Endothelial cell of umbilical vein (primary cell): ENCODE measurements around the gene ATP6V0D1. TPM values are rescaled to one million over a fixed set of nuclear protein-coding genes. Genes with fewer than 3 reads are reported as not detected.

Experiments used
- BruUV-seq: library from RNA; stranded (reverse); fragments of 400-500 nt; replicated peaks from 2 replicates; lab custom pipeline; 2021; lab: Mats Ljungman, UMichigan
- CTCF ChIA-PET: fragments of 300-600, 350-600 bp; sonication (Branson Sonifier 250); formaldehyde crosslinking; loops from one replicate; lab custom pipeline; 2021; ENCODE audit warnings: antibody characterized with exemption, inconsistent platforms; lab: Charles Lee
- POLR2A ChIA-PET: fragments of 300-600, 350-600 bp; sonication (Branson Sonifier 250); formaldehyde crosslinking; loops from one replicate; lab custom pipeline; 2021; ENCODE audit warnings: antibody characterized with exemption, inconsistent platforms; lab: Charles Lee
- DNase-seq: peaks from one replicate; pipeline ENCODE4 v3.0.0-alpha.2; 2011; ENCODE audit warnings: low read depth, low spot score
- FAIRE-seq: peaks from 2 replicates; lab custom pipeline; 2011; peaks lifted over from hg19 to GRCh38; lab: Jason Lieb, UNC
- H2AFZ ChIP-seq: 2 replicates; pipeline ENCODE4 v1.6.0; 2012; ENCODE audit warnings: low read depth, low read length, control low read depth, inconsistent platforms
- H3K27ac ChIP-seq: 2 replicates; pipeline ENCODE4 v1.5.1; 2011; ENCODE audit warnings: low read depth, mild to moderate bottlenecking, control low read depth, low read length, moderate library complexity; ENCODE audit not compliant: insufficient read depth
- H3K27me3 ChIP-seq, 2 experiments: 2 replicates each; pipeline versions ENCODE4 v1.6.0 to v1.6.1; 2011; ENCODE audit warnings: low read length in 2 of 2, mixed read lengths in 1 of 2; ENCODE audit not compliant: control insufficient read depth in 2 of 2, insufficient read depth in 2 of 2
- H3K36me3 ChIP-seq, 2 experiments: 2 replicates in 1 of 2; 3 replicates in 1 of 2; pipeline ENCODE4 v1.5.1; 2011; ENCODE audit warnings: low read length in 2 of 2, mild to moderate bottlenecking in 1 of 2, moderate library complexity in 1 of 2; ENCODE audit not compliant: control insufficient read depth in 2 of 2, insufficient read depth in 2 of 2; ENCODE audit errors: extremely low read depth in 1 of 2
- H3K4me1 ChIP-seq: 3 replicates; pipeline ENCODE4 v1.5.1; 2011; ENCODE audit warnings: mild to moderate bottlenecking, low read length; ENCODE audit not compliant: control insufficient read depth, insufficient read depth; ENCODE audit errors: extremely low read depth
- H3K4me2 ChIP-seq: 2 replicates; pipeline ENCODE4 v1.6.1; 2011; ENCODE audit warnings: low read length, control low read depth, mixed read lengths; ENCODE audit not compliant: insufficient read depth
- H3K4me3 ChIP-seq, 3 experiments: fragments of 200-600 bp in 1 of 3; sonication (generic), shearing (Covaris generic) in 1 of 3; replicated peaks in 1 of 3; 2 replicates each; pipeline ENCODE4 v1.5.1; 2011 to 2016; ENCODE audit warnings: control low read depth in 3 of 3, low read length in 3 of 3, mild to moderate bottlenecking in 2 of 3, inconsistent platforms in 1 of 3, low read depth in 1 of 3, moderate library complexity in 1 of 3; ENCODE audit not compliant: insufficient read depth in 1 of 3
- H3K79me2 ChIP-seq: 2 replicates; pipeline ENCODE4 v1.6.0; 2012; ENCODE audit warnings: low read length, inconsistent platforms; ENCODE audit not compliant: control insufficient read depth, insufficient read depth
- H3K9ac ChIP-seq: replicated peaks from 2 replicates; pipeline ENCODE3; 2011; ENCODE audit warnings: low read length, control low read depth; ENCODE audit not compliant: insufficient read depth; ENCODE audit errors: extremely low read depth
- H3K9me1 ChIP-seq: replicated peaks from 3 replicates; pipeline ENCODE4 v1.6.0; 2011; ENCODE audit warnings: mild to moderate bottlenecking, low read length; ENCODE audit not compliant: control insufficient read depth, insufficient read depth; ENCODE audit errors: extremely low read depth
- H3K9me3 ChIP-seq: replicated peaks from 2 replicates; pipeline ENCODE4 v1.5.1; 2012; ENCODE audit warnings: low read length, inconsistent platforms; ENCODE audit not compliant: control insufficient read depth, insufficient read depth
- H4K20me1 ChIP-seq: replicated peaks from 2 replicates; pipeline ENCODE3; 2011; ENCODE audit warnings: mild to moderate bottlenecking, low read length; ENCODE audit not compliant: control insufficient read depth, insufficient read depth; ENCODE audit errors: extremely low read depth
- EZH2 ChIP-seq: IDR thresholded peaks from 2 replicates; pipeline ENCODE4 v1.6.1; 2012; ENCODE audit warnings: borderline replicate concordance, low read depth, mild to moderate bottlenecking, moderate library complexity, low read length, inconsistent platforms; ENCODE audit not compliant: severe bottlenecking
- FOS ChIP-seq: IDR thresholded peaks from 2 replicates; pipeline ENCODE4 v1.6.1; 2011; ENCODE audit warnings: mild to moderate bottlenecking, low read length, moderate library complexity, borderline replicate concordance; ENCODE audit not compliant: insufficient read depth
- GATA2 ChIP-seq: IDR thresholded peaks from 2 replicates; pipeline ENCODE4 v1.7.0; 2011; ENCODE audit warnings: low read depth, mild to moderate bottlenecking, moderate library complexity, mixed read lengths, low read length; ENCODE audit not compliant: insufficient read length, insufficient read depth
- JUN ChIP-seq: IDR thresholded peaks from 2 replicates; pipeline ENCODE4 v1.6.1; 2011; ENCODE audit warnings: borderline replicate concordance, low read depth; ENCODE audit not compliant: insufficient read length, insufficient read depth
- MAX ChIP-seq: IDR thresholded peaks from 2 replicates; pipeline ENCODE4 v1.6.1; 2011; ENCODE audit not compliant: insufficient read depth, insufficient read length
- MYC ChIP-seq: IDR thresholded peaks from one replicate; pipeline ENCODE4 v1.6.1; 2011; ENCODE audit warnings: mild to moderate bottlenecking, low read depth, low read length
- POLR2A ChIP-seq: IDR thresholded peaks from 2 replicates; pipeline ENCODE4 v1.6.1; 2012; ENCODE audit warnings: low read depth, mild to moderate bottlenecking, control low read depth, low read length
- POLR2AphosphoS5 ChIP-seq: IDR thresholded peaks from 2 replicates; pipeline ENCODE4 v1.6.1; 2012; ENCODE audit warnings: low read depth, mild to moderate bottlenecking, control low read depth, low read length, moderate library complexity; ENCODE audit not compliant: insufficient read depth
- dilution Hi-C: fragments of 300-500 bp; cut with MboI; formaldehyde crosslinking; loops from one replicate; pipeline ENCODE4 v1.15.0; 2019; ENCODE audit warnings: low sequenced_read_pairs; ENCODE audit not compliant: extremely low pct_ligation_motif_present
- intact Hi-C: fragments of 100-400 bp; cut with micrococcal nuclease; formaldehyde crosslinking; loops from one replicate; pipeline ENCODE4 v1.10.0; 2022
- polyA plus RNA-seq, 4 experiments: library from polyadenylated mRNA; depleted of rRNA in 3 of 4; stranded (reverse) in 3 of 4; unstranded in 1 of 4; fragments of >200 nt; gene quantifications; 2 replicates each; pipeline versions ENCODE4 v1.2.1 to v1.2.3, GENCODE V29; 2011 to 2012; ENCODE audit warnings: missing spikeins in 1 of 4
- total RNA-seq: library from RNA; stranded (reverse); gene quantifications from 2 replicates; pipeline ENCODE4 v1.2.3, GENCODE V29; 2021
- TF ChIP-seq, protein P1 (sequence below), 2 donors: IDR thresholded peaks; 1 replicate in 1 of 2; 2 replicates in 1 of 2; pipeline ENCODE4 v1.5.1; 2011; ENCODE audit warnings: low read length in 2 of 2, mild to moderate bottlenecking in 2 of 2, moderate library complexity in 2 of 2, control low read depth in 1 of 2, inconsistent platforms in 1 of 2, low read depth in 1 of 2; ENCODE audit not compliant: insufficient read depth in 1 of 2; ENCODE audit errors: extremely low read depth in 1 of 2

Gene ATP6V0D1
- total and polyA plus RNA-seq, 2 donors (not counting 3 experiments of a cell fraction or from before 2014, with no cell fraction given) = 82.8 to 232 TPM

DNA sequence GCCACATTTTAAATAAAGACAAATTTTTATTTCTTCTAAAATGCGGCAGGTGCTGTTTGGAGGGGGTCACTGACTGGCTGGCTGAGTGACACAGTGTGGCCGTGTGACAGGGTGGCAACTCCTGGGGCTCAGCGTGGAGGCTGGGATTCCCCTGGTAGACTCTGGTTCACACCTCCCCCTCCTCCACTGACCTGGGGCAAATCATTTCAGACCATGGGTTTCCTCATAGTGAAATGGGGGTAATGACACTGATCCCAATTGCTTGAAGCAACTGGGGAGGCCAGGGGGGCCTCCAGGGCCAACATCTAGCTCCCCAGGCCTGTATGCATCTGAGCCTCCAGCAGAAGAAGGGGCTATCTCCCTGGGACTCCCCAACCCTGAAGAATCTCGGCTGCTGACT, 43.4 kb downstream of the ATP6V0D1 start:
- H3K4me3 ChIP-seq = no peak overlapping the region
- intact Hi-C loops = no loop called here
- POLR2A ChIA-PET = no interaction called here

More for the DNA sequence above, 43.4 kb downstream of the ATP6V0D1 start:
- Histone ChIP-seq H3K9me1 (no peaks in the 10 kb centered on the region), H3K9me3 (no peaks in the 10 kb centered on the region), H3K27ac (no peak overlapping the region), H3K4me2 (no peak overlapping the region), H3K9ac (no peak overlapping the region), H2AFZ (no peak overlapping the region), H4K20me1 (no peaks in the 10 kb centered on the region), H3K36me3 (peaks cover 0 to 23% of the 10 kb centered on the region in 2 experiments), H3K79me2 (no peaks in the 10 kb centered on the region), H3K27me3 (no peaks in the 10 kb centered on the region), H3K4me1 (no peaks in the 10 kb centered on the region)
- CTCF ChIA-PET = no interaction called here
- no peak for FAIRE-seq
- dilution Hi-C loops = no loop called here
- no TSS peak for BruUV-seq
- TF ChIP-seq MYC (no peak), POLR2A (no peak), EZH2 (no peak), POLR2AphosphoS5 (no peak), JUN (no peak), MAX (no peak), GATA2 (no peak), FOS (no peak)
- TF ChIP-seq, protein P1, sequence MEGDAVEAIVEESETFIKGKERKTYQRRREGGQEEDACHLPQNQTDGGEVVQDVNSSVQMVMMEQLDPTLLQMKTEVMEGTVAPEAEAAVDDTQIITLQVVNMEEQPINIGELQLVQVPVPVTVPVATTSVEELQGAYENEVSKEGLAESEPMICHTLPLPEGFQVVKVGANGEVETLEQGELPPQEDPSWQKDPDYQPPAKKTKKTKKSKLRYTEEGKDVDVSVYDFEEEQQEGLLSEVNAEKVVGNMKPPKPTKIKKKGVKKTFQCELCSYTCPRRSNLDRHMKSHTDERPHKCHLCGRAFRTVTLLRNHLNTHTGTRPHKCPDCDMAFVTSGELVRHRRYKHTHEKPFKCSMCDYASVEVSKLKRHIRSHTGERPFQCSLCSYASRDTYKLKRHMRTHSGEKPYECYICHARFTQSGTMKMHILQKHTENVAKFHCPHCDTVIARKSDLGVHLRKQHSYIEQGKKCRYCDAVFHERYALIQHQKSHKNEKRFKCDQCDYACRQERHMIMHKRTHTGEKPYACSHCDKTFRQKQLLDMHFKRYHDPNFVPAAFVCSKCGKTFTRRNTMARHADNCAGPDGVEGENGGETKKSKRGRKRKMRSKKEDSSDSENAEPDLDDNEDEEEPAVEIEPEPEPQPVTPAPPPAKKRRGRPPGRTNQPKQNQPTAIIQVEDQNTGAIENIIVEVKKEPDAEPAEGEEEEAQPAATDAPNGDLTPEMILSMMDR (IDR thresholded peaks at IDR 0.05; ENCODE audit: extremely low read depth in 1 of 2, insufficient read depth in 1 of 2, low read depth in 1 of 2, low read length in 2 of 2) = no peak
- no peak for DNase-seq
